HG02678 (cell line): ENCODE data around the gene PKP3.
A peak's percentile ranks its signal among the peaks of the same experiment; 100 is the strongest.
"Not testable (repeated sequence)": the region's sequence is repeated elsewhere in the genome, so short reads cannot be mapped to it uniquely, and the experiment has no call there.

ENCODE experiments used
- ATAC-seq: cut with Tn5 transposase; IDR thresholded peaks from one replicate; pipeline ENCODE4 v1.9.1; 2021; ENCODE audit warnings: mild to moderate bottlenecking, moderate library complexity; ENCODE audit not compliant: unreplicated experiment

The PKP3 gene

GRCh38 chr11:394034-394857 lies at the start of gene PKP3:
PKP3 (plus strand) TSS chr11:394209; CDS start chr11:394293, 84 bp downstream.
- ATAC-seq: no peak

GRCh38 chr11:344836-345578 lies 49.0 kb upstream of the PKP3 start:
- no peak for ATAC-seq

- ATAC-seq: no peak
Measured at GRCh38 chr11:346529-346928, 47.5 kb upstream of the PKP3 start.

GRCh38 chr11:349270-349954 lies 44.6 kb upstream of the PKP3 start:
- not testable (repeated sequence) for ATAC-seq

- ATAC-seq: peak; percentile 13
Measured at GRCh38 chr11:350033-350722, 43.8 kb upstream of the PKP3 start.

GRCh38 chr11:350723-351255 lies 43.2 kb upstream of the PKP3 start:
- ATAC-seq: peak; percentile 56

- ATAC-seq: no peak
Measured at GRCh38 chr11:351411-351810, 42.6 kb upstream of the PKP3 start.

GRCh38 chr11:352456-353031 lies 41.5 kb upstream of the PKP3 start:
- no peak for ATAC-seq

GRCh38 chr11:353179-353873 lies 40.7 kb upstream of the PKP3 start:
- ATAC-seq: no peak

- peak; percentile 73 for ATAC-seq
Measured at GRCh38 chr11:355581-356458, 38.2 kb upstream of the PKP3 start.

- ATAC-seq: no peak
Measured at GRCh38 chr11:356610-357009, 37.4 kb upstream of the PKP3 start.

GRCh38 chr11:357582-357981 lies 36.4 kb upstream of the PKP3 start:
- no peak for ATAC-seq

GRCh38 chr11:358129-358800 lies 35.7 kb upstream of the PKP3 start:
- ATAC-seq: no peak

GRCh38 chr11:359181-359714 lies 34.8 kb upstream of the PKP3 start:
- no peak for ATAC-seq

- no peak for ATAC-seq
Measured at GRCh38 chr11:360326-361280, 33.4 kb upstream of the PKP3 start.

GRCh38 chr11:362642-363442 lies 31.2 kb upstream of the PKP3 start:
- ATAC-seq: no peak
